Measurements from ENCODE around the gene ZC3H18. TPM values are rescaled to one million over a fixed set of nuclear protein-coding genes. Genes with fewer than 3 reads are reported as not detected.

Gene ZC3H18
- total and polyA plus RNA-seq, 8 donors = 15.5 to 312 (median 19.0) TPM

- Histone ChIP-seq H3K4me1 (peaks cover 0 to 11% (median 0%) of the 10 kb centered on the region in 4 donors), H3K27ac (no peak overlapping the region), H3K36me3 (peaks cover 31 to 87% (median 81%) of the 10 kb centered on the region in 4 donors), H3K9me3 (no peaks in the 10 kb centered on the region), H3K4me3 (no peak overlapping the region), H3K27me3 (no peaks in the 10 kb centered on the region)
- TF ChIP-seq POLR2A (IDR thresholded peaks at IDR 0.05) (no peak), POLR2AphosphoS5 (IDR thresholded peaks at IDR 0.05) (no peak), EP300 (IDR thresholded peaks at IDR 0.05) (no peak)
- TF ChIP-seq, protein P1, sequence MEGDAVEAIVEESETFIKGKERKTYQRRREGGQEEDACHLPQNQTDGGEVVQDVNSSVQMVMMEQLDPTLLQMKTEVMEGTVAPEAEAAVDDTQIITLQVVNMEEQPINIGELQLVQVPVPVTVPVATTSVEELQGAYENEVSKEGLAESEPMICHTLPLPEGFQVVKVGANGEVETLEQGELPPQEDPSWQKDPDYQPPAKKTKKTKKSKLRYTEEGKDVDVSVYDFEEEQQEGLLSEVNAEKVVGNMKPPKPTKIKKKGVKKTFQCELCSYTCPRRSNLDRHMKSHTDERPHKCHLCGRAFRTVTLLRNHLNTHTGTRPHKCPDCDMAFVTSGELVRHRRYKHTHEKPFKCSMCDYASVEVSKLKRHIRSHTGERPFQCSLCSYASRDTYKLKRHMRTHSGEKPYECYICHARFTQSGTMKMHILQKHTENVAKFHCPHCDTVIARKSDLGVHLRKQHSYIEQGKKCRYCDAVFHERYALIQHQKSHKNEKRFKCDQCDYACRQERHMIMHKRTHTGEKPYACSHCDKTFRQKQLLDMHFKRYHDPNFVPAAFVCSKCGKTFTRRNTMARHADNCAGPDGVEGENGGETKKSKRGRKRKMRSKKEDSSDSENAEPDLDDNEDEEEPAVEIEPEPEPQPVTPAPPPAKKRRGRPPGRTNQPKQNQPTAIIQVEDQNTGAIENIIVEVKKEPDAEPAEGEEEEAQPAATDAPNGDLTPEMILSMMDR (IDR thresholded peaks at IDR 0.05) = no peak
- intact Hi-C loops (cut with DNase I; ENCODE audit: low total_unique reads) = no loop called here
- no peak for DNase-seq
- WGBS, 5 donors = 90 to 95% (median 93%) methylated on average over 13 of the region's 13 CpGs
Observed at GRCh38 chr16:88585927-88586581, 15.9 kb downstream of the ZC3H18 start.

DNA sequence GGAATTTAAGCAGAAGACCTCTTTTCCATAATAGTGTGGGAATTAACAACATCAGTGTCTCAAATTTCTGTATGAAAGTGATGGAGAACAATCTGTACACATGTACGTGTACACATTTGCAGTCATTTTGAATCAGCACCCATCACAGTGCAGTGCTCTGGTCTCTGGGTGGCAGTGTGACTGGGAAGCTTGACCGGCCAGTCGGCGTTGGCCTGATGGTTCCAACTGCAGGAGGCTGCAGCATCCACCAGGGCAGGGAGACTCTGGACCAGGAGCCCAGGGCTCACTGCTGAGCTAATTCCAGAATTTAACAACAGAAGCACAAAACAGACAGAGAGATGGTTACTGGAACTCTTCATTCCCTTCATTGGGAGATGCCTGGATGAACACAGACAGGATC is 17.9 kb downstream of the ZC3H18 start:
- Histone ChIP-seq H3K4me1 (peaks cover 0 to 11% (median 0%) of the 10 kb centered on the region in 4 donors), H3K27me3 (no peaks in the 10 kb centered on the region), H3K27ac (no peak overlapping the region), H3K36me3 (peaks cover 28 to 79% (median 74%) of the 10 kb centered on the region in 4 donors), H3K4me3 (no peak overlapping the region), H3K9me3 (no peaks in the 10 kb centered on the region)
- 57 to 75% (median 74%) methylated on average over 4 of the region's 4 CpGs for WGBS, 5 donors
- TF ChIP-seq POLR2A (IDR thresholded peaks at IDR 0.05) = no peak
- no peak for TF ChIP-seq EP300 (IDR thresholded peaks at IDR 0.05)
- TF ChIP-seq, protein P1 (IDR thresholded peaks at IDR 0.05) = no peak
- TF ChIP-seq POLR2AphosphoS5 (IDR thresholded peaks at IDR 0.05) = no peak
- intact Hi-C loops (cut with DNase I; ENCODE audit: low total_unique reads) = no loop called here
- no peak for DNase-seq

GRCh38 chr16:88588754-88589153 is 18.6 kb downstream of the ZC3H18 start:
- no peaks in the 10 kb centered on the region for H3K27me3 ChIP-seq
- DNase-seq = no peak
- peaks cover 28 to 79% (median 74%) of the 10 kb centered on the region in 4 donors for H3K36me3 ChIP-seq
- H3K4me1 ChIP-seq = peaks cover 0 to 11% (median 0%) of the 10 kb centered on the region in 4 donors
- WGBS, 5 donors = 42 to 62% (median 53%) methylated on average over 6 of the region's 6 CpGs
- H3K4me3 ChIP-seq = no peak overlapping the region
- no peak for TF ChIP-seq POLR2A (IDR thresholded peaks at IDR 0.05)
- no peak for TF ChIP-seq EP300 (IDR thresholded peaks at IDR 0.05)
- no peak for TF ChIP-seq POLR2AphosphoS5 (IDR thresholded peaks at IDR 0.05)
- TF ChIP-seq, protein P1 (IDR thresholded peaks at IDR 0.05) = no peak
- no peak overlapping the region for H3K27ac ChIP-seq
- H3K9me3 ChIP-seq = no peaks in the 10 kb centered on the region
- intact Hi-C loops (cut with DNase I; ENCODE audit: low total_unique reads) = no loop called here

GRCh38 chr16:88589441-88589840 is 19.2 kb downstream of the ZC3H18 start:
- no peak overlapping the region for H3K27ac ChIP-seq
- intact Hi-C loops (cut with DNase I; ENCODE audit: low total_unique reads) = no loop called here
- no peak overlapping the region for H3K4me3 ChIP-seq
- TF ChIP-seq EP300 (IDR thresholded peaks at IDR 0.05) = no peak
- TF ChIP-seq, protein P1 (IDR thresholded peaks at IDR 0.05) = no peak
- TF ChIP-seq POLR2A (IDR thresholded peaks at IDR 0.05) = no peak
- no peak for TF ChIP-seq POLR2AphosphoS5 (IDR thresholded peaks at IDR 0.05)
- no peak for DNase-seq
- WGBS, 5 donors = 85 to 94% (median 91%) methylated on average over 11 of the region's 11 CpGs
- H3K9me3 ChIP-seq = no peaks in the 10 kb centered on the region
- H3K27me3 ChIP-seq = no peaks in the 10 kb centered on the region
- H3K4me1 ChIP-seq = peaks cover 0 to 7% (median 0%) of the 10 kb centered on the region in 4 donors
- peaks cover 28 to 85% (median 79%) of the 10 kb centered on the region in 4 donors for H3K36me3 ChIP-seq

Data from stomach (tissue), 9 donors.